ENCODE measurements around the gene FKBP8. TPM values are rescaled to one million over a fixed set of nuclear protein-coding genes. Genes with fewer than 3 reads are reported as not detected.

FKBP8 gene
- total RNA-seq, 1 experiment from 2014 or later, result 182 TPM

- no peak overlapping the region for H3K4me3 ChIP-seq (ENCODE audit: low read depth in 2 of 2, low read length in 2 of 2)
- no peak for TF ChIP-seq POLR2AphosphoS5 (IDR thresholded peaks at IDR 0.05; ENCODE audit: low read depth, low read length)
- TF ChIP-seq SIN3A (IDR thresholded peaks at IDR 0.05; ENCODE audit: borderline replicate concordance, insufficient read depth, low read depth, low read length), result no peak
- POLR2A ChIA-PET, result no interaction called here
- in situ Hi-C loops (cut with HindIII; ENCODE audit: low pct_unique_long_range_greater_than_20kb, low sequenced_read_pairs), result no loop called here
- no peak overlapping the region for H3K27ac ChIP-seq (ENCODE audit: low read length)
- ATAC-seq (peak; percentile 36), DNase-seq (ENCODE audit: low read depth, low spot score) (no peak)
- CTCF ChIA-PET, result no interaction called here
- no TSS peak for BruUV-seq (replicated peaks)
- H3K27me3 ChIP-seq (ENCODE audit: control insufficient read depth, insufficient read depth, low read length), result no peaks in the 10 kb centered on the region
- H3K36me3 ChIP-seq (ENCODE audit: control insufficient read depth, insufficient read depth, low read length), result no peaks in the 10 kb centered on the region
- no peaks in the 10 kb centered on the region for H3K4me1 ChIP-seq (ENCODE audit: control insufficient read depth, insufficient read depth, low read length)
- intact Hi-C loops (cut with micrococcal nuclease; ENCODE audit: unreplicated experiment), result no loop called here
- no peaks in the 10 kb centered on the region for H3K9me3 ChIP-seq (ENCODE audit: control insufficient read depth, insufficient read depth, low read depth, low read length)
These were observed 13.6 kb downstream of the FKBP8 start for GRCh38 chr19:18529782-18530181.

- Histone ChIP-seq H3K27me3 (ENCODE audit: control insufficient read depth, insufficient read depth, low read length) (no peaks in the 10 kb centered on the region), H3K9me3 (ENCODE audit: control insufficient read depth, insufficient read depth, low read depth, low read length) (no peaks in the 10 kb centered on the region), H3K4me1 (ENCODE audit: control insufficient read depth, insufficient read depth, low read length) (no peaks in the 10 kb centered on the region), H3K36me3 (ENCODE audit: control insufficient read depth, insufficient read depth, low read length) (no peaks in the 10 kb centered on the region; the same call in 1 of the 2 replicates), H3K4me3 (ENCODE audit: low read depth in 2 of 2, low read length in 2 of 2) (no peak overlapping the region), H3K27ac (ENCODE audit: low read length) (no peak overlapping the region)
- no TSS peak for BruUV-seq (replicated peaks)
- DNase-seq (ENCODE audit: low read depth, low spot score), result no peak
- ATAC-seq, result no peak
- POLR2A ChIA-PET, result no interaction called here
- in situ Hi-C loops (cut with HindIII; ENCODE audit: low pct_unique_long_range_greater_than_20kb, low sequenced_read_pairs) (no loop called here), intact Hi-C loops (cut with micrococcal nuclease; ENCODE audit: unreplicated experiment) (no loop called here)
- CTCF ChIA-PET, result interaction anchor here (0.6 kb wide), 1 partner anchor 48 kb away, joined by 3 read pairs; no protein-coding TSS in a partner anchor
- no peak for TF ChIP-seq TCF7L2 (IDR thresholded peaks at IDR 0.05; ENCODE audit: low read depth, low read length)
- TF ChIP-seq CTCF (IDR thresholded peaks at IDR 0.05), result no peak
- TF ChIP-seq POLR2AphosphoS5 (IDR thresholded peaks at IDR 0.05; ENCODE audit: low read depth, low read length), result no peak
- no peak for TF ChIP-seq REST (IDR thresholded peaks at IDR 0.05; ENCODE audit: insufficient read depth in 1 of 2, low read depth in 2 of 2, low read length in 1 of 2)
- TF ChIP-seq SIN3A (IDR thresholded peaks at IDR 0.05; ENCODE audit: borderline replicate concordance, insufficient read depth, low read depth, low read length), result no peak
These were observed 17.1 kb downstream of the FKBP8 start for GRCh38 chr19:18526316-18526715.

- no peak overlapping the region for H3K27ac ChIP-seq (ENCODE audit: low read length)
- ATAC-seq (no peak), DNase-seq (ENCODE audit: low read depth, low spot score) (no peak)
- H3K9me3 ChIP-seq (ENCODE audit: control insufficient read depth, insufficient read depth, low read depth, low read length), result no peaks in the 10 kb centered on the region
- ChIA-PET POLR2A (no interaction called here), CTCF (no interaction called here)
- in situ Hi-C loops (cut with HindIII; ENCODE audit: low pct_unique_long_range_greater_than_20kb, low sequenced_read_pairs), result no loop called here
- peaks cover 4% of the 10 kb centered on the region; the same call in 1 of the 2 replicates for H3K36me3 ChIP-seq (ENCODE audit: control insufficient read depth, insufficient read depth, low read length)
- H3K4me1 ChIP-seq (ENCODE audit: control insufficient read depth, insufficient read depth, low read length), result peaks cover 9% of the 10 kb centered on the region
- no TSS peak for BruUV-seq (replicated peaks)
- H3K4me3 ChIP-seq (ENCODE audit: low read depth in 2 of 2, low read length in 2 of 2), result no peak overlapping the region
- TF ChIP-seq TCF7L2 (IDR thresholded peaks at IDR 0.05; ENCODE audit: low read depth, low read length), result no peak
- no peak for TF ChIP-seq REST (IDR thresholded peaks at IDR 0.05; ENCODE audit: insufficient read depth in 1 of 2, low read depth in 2 of 2, low read length in 1 of 2)
- TF ChIP-seq CTCF (IDR thresholded peaks at IDR 0.05), result no peak
- no peak for TF ChIP-seq SIN3A (IDR thresholded peaks at IDR 0.05; ENCODE audit: borderline replicate concordance, insufficient read depth, low read depth, low read length)
- TF ChIP-seq POLR2AphosphoS5 (IDR thresholded peaks at IDR 0.05; ENCODE audit: low read depth, low read length), result no peak
- intact Hi-C loops (cut with micrococcal nuclease; ENCODE audit: unreplicated experiment), result no loop called here
- H3K27me3 ChIP-seq (ENCODE audit: control insufficient read depth, insufficient read depth, low read length), result no peaks in the 10 kb centered on the region
These were observed 19.5 kb downstream of the FKBP8 start for GRCh38 chr19:18523841-18524240.
